Karpas-422 (cell line): ENCODE results near the gene GET3. TPM values are rescaled to one million over a fixed set of nuclear protein-coding genes. Genes with fewer than 3 reads are reported as not detected.

Source experiments
- DNase-seq: peaks from one replicate; pipeline ENCODE4 v3.0.0-alpha.2; 2015
- H2AFZ ChIP-seq: fragments of 200-600 bp; sonication (generic); 2 replicates; pipeline ENCODE4 v1.6.1; 2014; ENCODE audit warnings: antibody characterized with exemption, low read length, mixed read lengths
- H3K27ac ChIP-seq: fragments of 200-600 bp; sonication (generic); 2 replicates; pipeline ENCODE4 v1.5.1; 2014; ENCODE audit warnings: mild to moderate bottlenecking, low read length, moderate library complexity
- H3K27me3 ChIP-seq: fragments of 200-600 bp; sonication (generic); 2 replicates; pipeline ENCODE4 v1.6.1; 2014; ENCODE audit warnings: low read length, mixed read lengths
- H3K36me3 ChIP-seq: fragments of 200-600 bp; sonication (generic); 2 replicates; pipeline ENCODE4 v1.6.1; 2014; ENCODE audit warnings: low read length, mixed read lengths; ENCODE audit not compliant: insufficient read depth
- H3K4me1 ChIP-seq: fragments of 200-600 bp; sonication (generic); 2 replicates; pipeline ENCODE4 v1.6.1; 2014; ENCODE audit warnings: mild to moderate bottlenecking, low read length, mixed read lengths
- H3K4me2 ChIP-seq: fragments of 200-600 bp; sonication (generic); 2 replicates; pipeline ENCODE4 v1.6.1; 2014; ENCODE audit warnings: low read length, low read depth, mild to moderate bottlenecking; ENCODE audit not compliant: poor library complexity, severe bottlenecking
- H3K4me3 ChIP-seq: fragments of 200-600 bp; sonication (generic); 2 replicates; pipeline ENCODE4 v1.5.1; 2014; ENCODE audit warnings: mild to moderate bottlenecking, antibody characterized with exemption, low read length, mixed read lengths
- H3K79me2 ChIP-seq: fragments of 200-600 bp; sonication (generic); 2 replicates; pipeline ENCODE4 v1.6.1; 2014; ENCODE audit warnings: mild to moderate bottlenecking, low read length, mixed read lengths
- H3K9ac ChIP-seq: fragments of 200-600 bp; sonication (generic); 2 replicates; pipeline ENCODE4 v1.6.0; 2014; ENCODE audit warnings: low read length
- H3K9me2 ChIP-seq: fragments of 200-600 bp; sonication (generic), shearing (Covaris generic); replicated peaks from 2 replicates; pipeline ENCODE4 v1.6.0; 2014; ENCODE audit warnings: mild to moderate bottlenecking, low read length, moderate library complexity; ENCODE audit not compliant: insufficient read depth
- H3K9me3 ChIP-seq: fragments of 300-700, 200-600 bp; sonication (generic); 2 replicates; pipeline ENCODE4 v1.6.1; 2014; ENCODE audit warnings: low read length, mixed read lengths
- H4K20me1 ChIP-seq: fragments of 200-600 bp; sonication (generic); 2 replicates; pipeline ENCODE4 v1.6.1; 2014; ENCODE audit warnings: mild to moderate bottlenecking, antibody characterized with exemption, low read length, low read depth; ENCODE audit not compliant: insufficient read depth
- total RNA-seq: library from RNA; depleted of rRNA; stranded (reverse); fragments of >200 nt; shearing (Covaris generic); gene quantifications from 2 replicates; pipeline ENCODE4 v1.2.3, GENCODE V29; 2014; ENCODE audit warnings: low replicate concordance

GET3 gene
- total RNA-seq, 1 experiment from 2014 or later, result 42.3 TPM

GRCh38 chr19:12727745-12728433, 9.4 kb upstream of the GET3 start:
- no peak overlapping the region for H3K4me3 ChIP-seq
- peak overlapping the region; percentile 82; the same call in 1 of the 2 replicates for H3K27ac ChIP-seq
- H3K9me3 ChIP-seq, result no peaks in the 10 kb centered on the region
- DNase-seq, result no peak
- peaks cover 59% of the 10 kb centered on the region for H3K4me1 ChIP-seq
- peaks cover 25% of the 10 kb centered on the region for H3K36me3 ChIP-seq
- H3K9ac ChIP-seq, result no peak overlapping the region
- H3K9me2 ChIP-seq, result no peaks in the 10 kb centered on the region
- H2AFZ ChIP-seq, result no peak overlapping the region
- no peaks in the 10 kb centered on the region for H3K27me3 ChIP-seq
- no peak overlapping the region for H3K4me2 ChIP-seq
- H3K79me2 ChIP-seq, result peaks cover 40% of the 10 kb centered on the region
- H4K20me1 ChIP-seq, result peaks cover 21% of the 10 kb centered on the region

GRCh38 chr19:12730064-12730463, 7.2 kb upstream of the GET3 start:
- H3K79me2 ChIP-seq, result peaks cover 47% of the 10 kb centered on the region
- DNase-seq, result peak; percentile 68
- H3K4me2 ChIP-seq, result no peak overlapping the region
- no peaks in the 10 kb centered on the region for H3K27me3 ChIP-seq
- no peaks in the 10 kb centered on the region for H3K9me3 ChIP-seq
- peaks cover 33% of the 10 kb centered on the region for H4K20me1 ChIP-seq
- H2AFZ ChIP-seq, result no peak overlapping the region
- 0 out of 2 replicates have a peak overlapping the region, but pooled peaks have one; percentile 30 for H3K27ac ChIP-seq
- H3K4me3 ChIP-seq, result no peak overlapping the region
- H3K9me2 ChIP-seq, result no peaks in the 10 kb centered on the region
- peaks cover 25% of the 10 kb centered on the region for H3K36me3 ChIP-seq
- H3K4me1 ChIP-seq, result peaks cover 55% of the 10 kb centered on the region
- no peak overlapping the region for H3K9ac ChIP-seq

DNA sequence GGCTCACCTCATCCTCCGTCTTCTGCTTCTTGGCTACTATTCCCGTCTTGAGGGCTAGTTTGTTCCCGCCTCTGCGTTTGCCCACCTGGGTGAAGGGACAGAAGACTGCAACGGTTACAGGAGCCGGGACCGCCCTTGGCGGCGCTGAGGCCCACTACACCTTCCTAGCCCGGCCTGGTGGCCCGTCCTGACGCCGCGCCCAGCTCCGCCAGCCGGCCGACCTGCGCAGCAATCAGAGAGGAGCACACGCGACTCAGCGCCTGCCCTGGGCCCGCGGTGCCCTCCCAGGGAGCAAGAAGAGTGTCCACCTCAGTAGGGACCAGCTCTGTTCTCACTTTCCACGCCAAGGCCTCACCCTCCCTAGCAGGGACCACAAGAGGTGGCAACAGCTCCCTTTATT, 6.0 kb upstream of the GET3 start:
- Histone ChIP-seq H3K4me3 (no peak overlapping the region), H4K20me1 (peaks cover 33% of the 10 kb centered on the region), H3K9me2 (no peaks in the 10 kb centered on the region), H3K4me2 (no peak overlapping the region), H3K79me2 (peaks cover 47% of the 10 kb centered on the region), H3K4me1 (peaks cover 51% of the 10 kb centered on the region), H3K9ac (no peak overlapping the region), H2AFZ (no peak overlapping the region), H3K27me3 (no peaks in the 10 kb centered on the region), H3K36me3 (peaks cover 25% of the 10 kb centered on the region), H3K27ac (no peak overlapping the region), H3K9me3 (no peaks in the 10 kb centered on the region)
- DNase-seq, result no peak

- Histone ChIP-seq H3K9me3 (no peaks in the 10 kb centered on the region), H2AFZ (no peak overlapping the region), H4K20me1 (peaks cover 33% of the 10 kb centered on the region), H3K36me3 (peaks cover 20% of the 10 kb centered on the region), H3K9ac (peak overlapping the region; percentile 99), H3K79me2 (peaks cover 60% of the 10 kb centered on the region), H3K27me3 (no peaks in the 10 kb centered on the region), H3K4me1 (peaks cover 50% of the 10 kb centered on the region), H3K9me2 (no peaks in the 10 kb centered on the region), H3K4me3 (peak overlapping the region; percentile 98), H3K4me2 (peak overlapping the region; percentile 82), H3K27ac (peak overlapping the region; percentile 81)
- peak; percentile 76 for DNase-seq
These were observed 3.7 kb upstream of the GET3 start for GRCh38 chr19:12733369-12734214.

GRCh38 chr19:12737835-12738351, 596 bp downstream of the GET3 start:
- Histone ChIP-seq H3K27me3 (no peaks in the 10 kb centered on the region), H3K79me2 (peaks cover 35% of the 10 kb centered on the region), H3K9ac (peak overlapping the region; percentile 85), H3K9me3 (no peaks in the 10 kb centered on the region), H3K36me3 (peaks cover 5% of the 10 kb centered on the region; the same call in 1 of the 2 replicates), H3K4me3 (peak overlapping the region; percentile 94), H3K4me2 (peak overlapping the region; percentile 89), H4K20me1 (peaks cover 12% of the 10 kb centered on the region), H3K9me2 (no peaks in the 10 kb centered on the region), H2AFZ (peak overlapping the region; percentile 63; the same call in 1 of the 2 replicates), H3K4me1 (peaks cover 25% of the 10 kb centered on the region), H3K27ac (no peak overlapping the region)
- DNase-seq, result no peak

GRCh38 chr19:12745166-12745897, 8.0 kb downstream of the GET3 start:
- peaks cover 4% of the 10 kb centered on the region for H3K36me3 ChIP-seq
- H3K4me3 ChIP-seq, result no peak overlapping the region
- no peaks in the 10 kb centered on the region for H3K9me2 ChIP-seq

DNA sequence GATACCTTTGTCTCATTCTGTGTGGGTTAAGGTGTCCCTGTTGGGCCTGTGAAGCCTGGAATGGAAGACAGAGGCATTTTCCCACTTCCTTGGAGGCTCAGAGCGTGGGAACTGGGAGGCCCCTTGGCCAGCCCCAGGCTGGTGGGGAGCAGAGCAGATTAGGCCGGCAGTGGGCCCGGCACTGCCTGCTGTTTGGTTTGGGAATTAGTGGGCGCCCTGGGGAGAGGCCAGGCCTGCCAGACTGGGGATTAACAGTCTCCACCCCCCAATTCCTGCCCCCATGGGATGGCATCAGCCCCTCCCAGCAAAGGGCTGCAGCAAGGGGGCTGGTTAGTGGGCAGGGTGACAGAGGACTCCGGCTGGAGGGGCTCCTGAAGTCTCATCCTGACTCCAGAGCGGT, 11.2 kb downstream of the GET3 start:
- H3K4me1 ChIP-seq, result no peaks in the 10 kb centered on the region
- H3K4me2 ChIP-seq, result no peak overlapping the region
- DNase-seq, result no peak
- H3K27ac ChIP-seq, result no peak overlapping the region
- H4K20me1 ChIP-seq, result no peaks in the 10 kb centered on the region
- no peaks in the 10 kb centered on the region for H3K9me3 ChIP-seq
- no peak overlapping the region for H3K9ac ChIP-seq
- no peak overlapping the region for H2AFZ ChIP-seq
- H3K9me2 ChIP-seq, result no peaks in the 10 kb centered on the region
- H3K27me3 ChIP-seq, result no peaks in the 10 kb centered on the region
- peaks cover 4% of the 10 kb centered on the region for H3K36me3 ChIP-seq
- no peak overlapping the region for H3K4me3 ChIP-seq
- H3K79me2 ChIP-seq, result no peaks in the 10 kb centered on the region

More at GRCh38 chr19:12745166-12745897, 8.0 kb downstream of the GET3 start:
- Histone ChIP-seq H3K4me1 (no peaks in the 10 kb centered on the region), H3K4me2 (no peak overlapping the region), H3K27ac (no peak overlapping the region), H3K27me3 (no peaks in the 10 kb centered on the region), H3K9me3 (no peaks in the 10 kb centered on the region), H3K9ac (no peak overlapping the region), H2AFZ (no peak overlapping the region), H3K79me2 (no peaks in the 10 kb centered on the region), H4K20me1 (no peaks in the 10 kb centered on the region)
- DNase-seq, result no peak
